Fibroblast of villous mesenchyme (primary cell): ENCODE measurements around the gene NUMB. TPM values are rescaled to one million over a fixed set of nuclear protein-coding genes. Genes with fewer than 3 reads are reported as not detected.

Experiments
- DNase-seq: peaks from one replicate; pipeline ENCODE4 v3.0.0-alpha.2; 2010; ENCODE audit warnings: low read depth
- H3K4me3 ChIP-seq: 2 replicates; pipeline ENCODE4 v1.5.1; 2011; ENCODE audit warnings: low read depth, mild to moderate bottlenecking, low read length
- total RNA-seq: library from RNA; depleted of rRNA; stranded (reverse); fragments of >200 nt; gene quantifications from 2 replicates; pipeline ENCODE4 v1.2.3, GENCODE V29; 2012
- TF ChIP-seq, protein P1 (sequence below): IDR thresholded peaks from 2 replicates; pipeline ENCODE4 v1.5.1; 2012; ENCODE audit warnings: low read depth, mild to moderate bottlenecking, low read length; ENCODE audit not compliant: insufficient read depth

NUMB gene
- total RNA-seq, 1 donor: 35.4 TPM

DNA sequence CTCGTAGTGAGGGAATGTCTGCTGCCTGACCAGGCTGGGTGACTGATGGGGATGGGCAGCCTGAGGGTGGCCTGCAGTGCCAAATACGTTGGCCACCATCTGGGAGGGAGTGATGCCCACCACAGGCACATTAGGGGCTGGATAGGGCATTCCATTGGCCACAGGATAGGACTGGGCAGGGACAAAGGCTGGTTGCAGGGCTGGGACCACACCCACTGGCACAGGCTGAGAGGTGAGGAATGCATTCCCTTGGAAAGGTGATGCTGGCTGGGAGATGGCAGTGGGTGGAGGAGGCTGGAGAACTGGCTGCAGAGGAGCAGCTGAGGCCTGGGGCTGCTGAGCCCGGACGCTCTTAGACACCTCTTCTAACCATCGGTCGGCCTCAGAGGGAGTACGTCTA is 181.5 kb downstream of the NUMB start:
- DNase-seq: no peak
- TF ChIP-seq, protein P1, sequence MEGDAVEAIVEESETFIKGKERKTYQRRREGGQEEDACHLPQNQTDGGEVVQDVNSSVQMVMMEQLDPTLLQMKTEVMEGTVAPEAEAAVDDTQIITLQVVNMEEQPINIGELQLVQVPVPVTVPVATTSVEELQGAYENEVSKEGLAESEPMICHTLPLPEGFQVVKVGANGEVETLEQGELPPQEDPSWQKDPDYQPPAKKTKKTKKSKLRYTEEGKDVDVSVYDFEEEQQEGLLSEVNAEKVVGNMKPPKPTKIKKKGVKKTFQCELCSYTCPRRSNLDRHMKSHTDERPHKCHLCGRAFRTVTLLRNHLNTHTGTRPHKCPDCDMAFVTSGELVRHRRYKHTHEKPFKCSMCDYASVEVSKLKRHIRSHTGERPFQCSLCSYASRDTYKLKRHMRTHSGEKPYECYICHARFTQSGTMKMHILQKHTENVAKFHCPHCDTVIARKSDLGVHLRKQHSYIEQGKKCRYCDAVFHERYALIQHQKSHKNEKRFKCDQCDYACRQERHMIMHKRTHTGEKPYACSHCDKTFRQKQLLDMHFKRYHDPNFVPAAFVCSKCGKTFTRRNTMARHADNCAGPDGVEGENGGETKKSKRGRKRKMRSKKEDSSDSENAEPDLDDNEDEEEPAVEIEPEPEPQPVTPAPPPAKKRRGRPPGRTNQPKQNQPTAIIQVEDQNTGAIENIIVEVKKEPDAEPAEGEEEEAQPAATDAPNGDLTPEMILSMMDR: no peak
- H3K4me3 ChIP-seq: no peak overlapping the region

DNA sequence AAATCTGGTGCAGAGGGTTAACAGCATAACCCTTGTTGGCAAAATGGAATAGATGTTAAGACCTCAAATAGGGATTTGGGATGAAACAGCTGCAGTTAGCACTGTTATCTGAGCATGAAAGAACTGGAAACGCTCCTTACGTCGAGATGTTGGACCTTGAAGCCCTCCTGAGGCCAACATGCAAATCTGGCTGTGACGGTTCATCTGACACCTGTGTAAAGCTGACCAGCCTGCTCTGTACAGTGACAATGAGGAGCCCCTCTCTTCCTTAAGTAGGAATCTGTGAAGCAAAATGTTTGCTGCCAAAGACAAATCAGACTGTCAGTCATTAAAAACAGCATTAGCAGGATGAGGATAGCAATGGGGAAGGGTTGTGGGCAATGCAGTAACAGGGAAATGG is 184.5 kb downstream of the NUMB start:
- no peak overlapping the region for H3K4me3 ChIP-seq
- no peak for DNase-seq
- TF ChIP-seq, protein P1: no peak

DNA sequence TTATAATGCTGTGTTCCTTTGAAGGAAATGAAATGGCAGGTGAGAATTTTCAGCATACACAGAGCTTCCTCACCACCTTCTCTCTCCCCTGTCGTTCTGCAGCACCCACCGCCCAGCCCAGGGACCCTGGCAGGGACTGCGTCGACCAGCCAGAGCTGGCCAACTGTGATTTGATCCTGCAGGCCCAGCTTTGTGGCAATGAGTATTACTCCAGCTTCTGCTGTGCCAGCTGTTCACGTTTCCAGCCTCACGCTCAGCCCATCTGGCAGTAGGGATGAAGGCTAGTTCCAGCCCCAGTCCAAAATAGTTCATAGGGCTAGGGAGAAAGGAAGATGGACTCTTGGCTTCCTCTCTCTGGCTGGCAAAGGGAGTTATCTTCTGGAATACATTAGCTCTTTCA is 186.0 kb downstream of the NUMB start:
- TF ChIP-seq, protein P1: no peak
- H3K4me3 ChIP-seq: no peak overlapping the region
- DNase-seq: no peak

DNA sequence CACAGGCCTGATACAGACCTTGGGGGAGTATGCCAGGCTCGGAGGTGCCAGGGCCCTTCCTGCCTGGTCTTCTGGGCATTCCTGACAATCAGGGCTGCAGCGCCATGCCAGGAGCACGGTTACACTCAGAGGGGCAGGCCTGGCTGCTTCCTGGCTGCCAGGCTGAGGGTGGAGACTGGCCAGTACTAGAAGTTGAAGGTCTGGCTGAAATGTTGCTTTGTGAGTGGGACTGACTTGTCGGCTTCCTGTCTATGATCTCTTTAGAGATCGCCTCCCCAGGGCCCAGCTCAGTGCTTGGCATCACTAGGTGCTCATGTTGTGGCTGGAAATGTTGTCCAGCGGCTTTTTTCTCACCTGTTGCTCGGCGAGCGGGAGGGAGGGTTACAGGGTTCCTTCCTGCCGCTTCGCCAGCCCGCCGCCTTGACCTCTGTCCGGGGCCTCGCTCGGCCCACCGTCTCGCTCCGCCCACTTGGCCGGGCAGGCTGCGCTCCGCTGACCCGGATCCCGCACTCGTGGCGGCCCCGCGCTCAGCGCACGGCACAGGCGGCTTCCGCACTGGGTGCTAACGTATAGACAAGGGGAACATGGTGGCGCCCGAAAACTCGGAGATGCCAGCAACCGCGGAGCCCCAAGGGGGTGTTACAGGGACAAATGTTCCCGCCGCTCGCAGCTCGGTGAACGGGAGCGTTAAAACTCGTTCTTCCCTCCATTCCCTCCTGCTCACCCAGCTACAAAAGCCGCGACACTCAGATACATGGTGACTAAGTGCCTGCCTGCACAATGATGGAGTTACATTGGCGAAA is 188.4 kb downstream of the NUMB start:
- TF ChIP-seq, protein P1: no peak
- peak; percentile 39 for DNase-seq
- peak overlapping the region; percentile 29 for H3K4me3 ChIP-seq

DNA sequence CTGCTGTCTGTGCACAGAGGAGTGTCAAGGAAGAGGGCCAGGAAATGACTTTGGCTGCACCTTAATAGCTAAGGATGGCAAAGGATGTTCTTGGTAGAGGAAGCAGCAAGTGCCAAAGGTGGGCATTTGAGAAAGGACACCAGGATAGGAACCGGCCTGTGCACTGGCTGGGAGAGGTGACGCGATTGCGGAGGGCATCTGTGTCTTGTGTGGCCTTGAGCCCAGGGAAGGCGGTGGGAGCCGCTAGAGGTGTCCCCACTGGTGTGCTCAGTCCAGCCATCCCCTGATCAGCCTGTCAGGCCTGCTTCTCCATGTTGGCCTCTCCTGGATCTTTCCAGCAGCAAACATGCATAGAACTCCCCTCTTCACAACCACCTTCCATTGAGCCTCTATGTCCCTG is 190.9 kb downstream of the NUMB start:
- H3K4me3 ChIP-seq: no peak overlapping the region
- TF ChIP-seq, protein P1: no peak
- DNase-seq: no peak

DNA sequence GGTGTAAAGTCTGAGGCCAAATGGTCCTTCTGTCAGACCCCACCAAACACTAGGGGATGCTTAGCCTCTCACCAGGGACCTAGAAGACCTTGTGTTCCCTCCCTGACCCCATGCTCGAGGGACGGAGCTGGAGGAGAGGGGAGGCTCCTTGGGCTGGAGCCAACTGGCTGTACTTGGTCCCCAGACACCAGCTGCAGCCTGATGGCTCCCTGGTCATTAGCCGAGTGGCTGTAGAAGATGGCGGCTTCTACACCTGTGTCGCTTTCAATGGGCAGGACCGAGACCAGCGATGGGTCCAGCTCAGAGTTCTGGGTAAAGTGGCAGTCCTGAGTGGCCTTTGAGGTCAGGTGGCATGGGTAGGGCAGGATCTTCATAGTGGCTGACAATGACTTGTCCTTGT is 192.0 kb downstream of the NUMB start:
- H3K4me3 ChIP-seq: no peak overlapping the region
- TF ChIP-seq, protein P1: no peak
- no peak for DNase-seq

DNA sequence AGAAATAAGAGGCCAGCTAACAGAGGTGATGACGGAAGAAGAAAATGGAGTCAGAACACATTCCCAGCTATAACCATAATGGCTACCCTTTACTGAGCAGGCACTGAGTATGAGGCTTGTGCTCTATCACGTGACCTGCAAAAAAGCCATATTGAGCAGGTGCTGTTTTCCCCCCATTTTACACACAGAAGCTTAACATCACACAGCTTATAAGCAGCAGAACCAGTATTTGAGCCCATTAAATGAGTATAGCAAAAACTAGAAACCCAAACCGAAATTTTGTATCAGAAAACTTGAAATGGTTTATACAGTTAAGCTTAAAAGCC is 192.7 kb downstream of the NUMB start:
- DNase-seq: no peak
- no peak overlapping the region for H3K4me3 ChIP-seq
- TF ChIP-seq, protein P1: no peak
